GM23248 (cell line): Measurements from ENCODE around the gene CELA2A.

ENCODE experiments used
- EZH2 ChIP-seq: fragments of 200-600 bp; sonication (generic); IDR thresholded peaks from 2 replicates; pipeline ENCODE4 v1.6.1; 2018; ENCODE audit warnings: antibody characterized with exemption, mild to moderate bottlenecking; ENCODE audit not compliant: insufficient read depth, poor library complexity, severe bottlenecking
- EZH2phosphoT487 ChIP-seq: fragments of 200-600 bp; sonication (generic); IDR thresholded peaks from 2 replicates; pipeline ENCODE4 v1.6.1; 2018; ENCODE audit warnings: antibody characterized with exemption, moderate library complexity, mild to moderate bottlenecking, low read depth; ENCODE audit not compliant: insufficient read depth

DNA sequence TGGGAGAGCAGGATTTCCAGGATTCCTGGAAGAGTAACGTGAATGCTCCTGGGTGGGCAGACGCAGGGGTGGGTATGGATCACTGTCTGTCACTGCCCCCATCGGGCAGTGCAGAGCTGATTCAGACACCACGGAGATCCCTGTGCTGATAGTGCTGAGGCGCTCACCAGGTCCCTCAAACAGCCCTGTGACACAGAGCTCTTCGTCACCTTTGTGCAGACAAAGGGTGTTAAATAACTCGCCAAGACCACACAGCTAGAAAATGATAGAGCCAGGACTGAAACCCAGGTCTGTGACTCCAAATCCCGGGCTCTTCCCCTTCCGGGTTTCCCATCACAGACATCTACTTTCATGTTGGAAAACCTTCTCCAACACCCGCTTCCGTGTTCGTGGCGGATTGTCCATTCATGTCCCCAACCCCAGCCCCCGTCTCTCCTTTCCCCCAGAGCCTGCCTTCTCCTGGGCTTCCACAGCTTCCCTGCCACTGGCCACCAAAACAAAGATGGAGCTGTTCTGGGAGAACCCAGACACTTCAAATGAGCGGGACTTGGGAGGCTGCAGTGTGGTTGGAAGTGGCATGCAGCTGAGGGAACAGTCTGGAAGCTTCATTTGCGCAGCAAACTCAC, 44.2 kb upstream of the CELA2A start:
- no peak for TF ChIP-seq EZH2
- no peak for TF ChIP-seq EZH2phosphoT487
